Chondrocyte (in vitro differentiated cells): ENCODE data around the gene FEM1B. TPM values are rescaled to one million over a fixed set of nuclear protein-coding genes. Genes with fewer than 3 reads are reported as not detected.

Experiments used
- DNase-seq: peaks from one replicate; pipeline ENCODE4 v3.0.0; 2021; ENCODE audit warnings: mixed read lengths, low spot score
- H3K27ac Mint-ChIP-seq: one replicate; pipeline ENCODE4 v1.8.0; 2021; ENCODE audit warnings: mild to moderate bottlenecking, moderate library complexity, mixed read lengths; ENCODE audit not compliant: unreplicated experiment
- H3K27me3 Mint-ChIP-seq: 2 replicates; pipeline ENCODE4 v1.8.0; 2021; ENCODE audit warnings: low read depth, mixed read lengths
- H3K36me3 Mint-ChIP-seq: 2 replicates; pipeline ENCODE4 v1.8.0; 2021; ENCODE audit warnings: low read depth, mixed read lengths
- H3K4me1 Mint-ChIP-seq: 2 replicates; pipeline ENCODE4 v1.8.0; 2021; ENCODE audit warnings: low read depth, mild to moderate bottlenecking, mixed read lengths
- H3K4me3 Mint-ChIP-seq: one replicate; pipeline ENCODE4 v1.8.0; 2021; ENCODE audit warnings: mild to moderate bottlenecking, moderate library complexity, mixed read lengths; ENCODE audit not compliant: unreplicated experiment
- H3K9me3 Mint-ChIP-seq: 2 replicates; pipeline ENCODE4 v1.8.0; 2021; ENCODE audit warnings: low read depth, mixed read lengths
- total RNA-seq: library from RNA; stranded (reverse); gene quantifications from 3 replicates; pipeline ENCODE4 v1.2.1, GENCODE V29; 2021
- TF ChIP-seq, protein P1 (sequence below): fragments of 200-600 bp; sonication (generic); IDR thresholded peaks from 2 replicates; pipeline ENCODE4 v1.5.0; 2021; ENCODE audit warnings: antibody characterized with exemption, mild to moderate bottlenecking, moderate library complexity

FEM1B gene
- total RNA-seq, 1 donor from 2014 or later: 52.7 TPM

DNA sequence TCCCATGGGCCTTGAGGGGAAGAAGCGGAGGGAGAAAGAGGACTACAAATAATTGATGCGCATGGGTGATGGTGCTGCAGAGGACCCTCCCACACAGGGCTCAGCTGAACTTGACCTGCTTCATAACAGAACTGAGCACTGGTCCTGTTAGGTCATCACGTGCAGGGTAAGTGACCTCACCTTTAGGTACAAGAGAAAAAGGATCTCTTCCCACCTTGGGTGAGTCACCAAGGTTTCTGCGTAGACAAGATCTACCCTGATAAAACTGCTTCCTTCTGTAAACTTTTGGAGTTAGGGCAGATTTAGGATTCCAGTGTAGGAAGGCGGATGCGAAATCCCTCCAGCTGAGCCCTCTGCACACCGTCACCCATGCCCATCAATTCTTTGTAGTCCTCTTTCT, 67.1 kb downstream of the FEM1B start:
- Mint-ChIP-seq H3K4me1 (peaks cover 98% of the 10 kb centered on the region), H3K9me3 (no peaks in the 10 kb centered on the region), H3K27me3 (no peaks in the 10 kb centered on the region), H3K4me3 (no peak overlapping the region), H3K27ac (peak overlapping the region; percentile 99), H3K36me3 (peaks cover 78% of the 10 kb centered on the region)
- TF ChIP-seq, protein P1, sequence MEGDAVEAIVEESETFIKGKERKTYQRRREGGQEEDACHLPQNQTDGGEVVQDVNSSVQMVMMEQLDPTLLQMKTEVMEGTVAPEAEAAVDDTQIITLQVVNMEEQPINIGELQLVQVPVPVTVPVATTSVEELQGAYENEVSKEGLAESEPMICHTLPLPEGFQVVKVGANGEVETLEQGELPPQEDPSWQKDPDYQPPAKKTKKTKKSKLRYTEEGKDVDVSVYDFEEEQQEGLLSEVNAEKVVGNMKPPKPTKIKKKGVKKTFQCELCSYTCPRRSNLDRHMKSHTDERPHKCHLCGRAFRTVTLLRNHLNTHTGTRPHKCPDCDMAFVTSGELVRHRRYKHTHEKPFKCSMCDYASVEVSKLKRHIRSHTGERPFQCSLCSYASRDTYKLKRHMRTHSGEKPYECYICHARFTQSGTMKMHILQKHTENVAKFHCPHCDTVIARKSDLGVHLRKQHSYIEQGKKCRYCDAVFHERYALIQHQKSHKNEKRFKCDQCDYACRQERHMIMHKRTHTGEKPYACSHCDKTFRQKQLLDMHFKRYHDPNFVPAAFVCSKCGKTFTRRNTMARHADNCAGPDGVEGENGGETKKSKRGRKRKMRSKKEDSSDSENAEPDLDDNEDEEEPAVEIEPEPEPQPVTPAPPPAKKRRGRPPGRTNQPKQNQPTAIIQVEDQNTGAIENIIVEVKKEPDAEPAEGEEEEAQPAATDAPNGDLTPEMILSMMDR: no peak
- peak; percentile 15 for DNase-seq

Other genes with a start within 250 kb of the FEM1B start
- 30.8 to 39.1 TPM (median 32.6 TPM) in 3 replicates for gene PIAS1, start 223.4 kb upstream of the FEM1B start, total RNA-seq
- 0.65 to 0.97 TPM (median 0.90 TPM) in 3 replicates for gene CALML4, start 72.4 kb upstream of the FEM1B start, total RNA-seq
- gene CLN6, start 48.0 kb upstream of the FEM1B start, total RNA-seq: 18.0 to 20.8 TPM (median 19.2 TPM) in 3 replicates
- 965 to 1,105 TPM (median 1,092 TPM) in 3 replicates for gene ITGA11, start 154.4 kb downstream of the FEM1B start, total RNA-seq